NAMALWA (cell line): ENCODE results near the gene CSF1.
A peak's percentile ranks its signal among the peaks of the same experiment; 100 is the strongest.

Experiments used
- DNase-seq: peaks from one replicate; pipeline ENCODE4 v3.0.0-alpha.2; 2015; ENCODE audit warnings: low spot score

The CSF1 gene

GRCh38 chr1:109882288-109883245 is 28.1 kb upstream of the CSF1 start:
- no peak for DNase-seq

- no peak for DNase-seq
Observed at GRCh38 chr1:109883248-109883955, 27.2 kb upstream of the CSF1 start.

GRCh38 chr1:109884242-109884891 is 26.3 kb upstream of the CSF1 start:
- DNase-seq: no peak

- DNase-seq: no peak
Observed at GRCh38 chr1:109885589-109885988, 25.1 kb upstream of the CSF1 start.

GRCh38 chr1:109886827-109887226 is 23.8 kb upstream of the CSF1 start:
- peak; percentile 39 for DNase-seq

- DNase-seq: no peak
Observed at GRCh38 chr1:109887271-109887670, 23.4 kb upstream of the CSF1 start.

GRCh38 chr1:109887884-109888283 is 22.8 kb upstream of the CSF1 start:
- DNase-seq: no peak

- no peak for DNase-seq
Observed at GRCh38 chr1:109889094-109889493, 21.6 kb upstream of the CSF1 start.

- no peak for DNase-seq
Observed at GRCh38 chr1:109890115-109890953, 20.3 kb upstream of the CSF1 start.

- DNase-seq: no peak
Observed at GRCh38 chr1:109891930-109892329, 18.7 kb upstream of the CSF1 start.

GRCh38 chr1:109892561-109893368 is 17.9 kb upstream of the CSF1 start:
- DNase-seq: no peak

GRCh38 chr1:109893532-109894171 is 17.0 kb upstream of the CSF1 start:
- no peak for DNase-seq

- no peak for DNase-seq
Observed at GRCh38 chr1:109894823-109895719, 15.6 kb upstream of the CSF1 start.

- no peak for DNase-seq
Observed at GRCh38 chr1:109895720-109896504, 14.7 kb upstream of the CSF1 start.

GRCh38 chr1:109896681-109897080 is 14.0 kb upstream of the CSF1 start:
- no peak for DNase-seq

- DNase-seq: no peak
Observed at GRCh38 chr1:109897259-109897955, 13.2 kb upstream of the CSF1 start.

GRCh38 chr1:109898842-109899241 is 11.8 kb upstream of the CSF1 start:
- no peak for DNase-seq

GRCh38 chr1:109901141-109901523 is 9.5 kb upstream of the CSF1 start:
- DNase-seq: no peak
